CD4-positive, alpha-beta T cell treated with Interleukin-2 at 100 ng/mL for 4 hours (primary cell): ENCODE measurements around the gene XRCC2.

Experiments
- DNase-seq: peaks from one replicate; pipeline ENCODE4 v3.0.0-alpha.2; 2020; ENCODE audit warnings: low spot score

XRCC2 gene

GRCh38 chr7:152615031-152615741 is 60.8 kb downstream of the XRCC2 start:
- no peak for DNase-seq

GRCh38 chr7:152608656-152609055 is 67.3 kb downstream of the XRCC2 start:
- no peak for DNase-seq

- no peak for DNase-seq
Measured at GRCh38 chr7:152608208-152608607, 67.7 kb downstream of the XRCC2 start.

GRCh38 chr7:152607007-152607406 is 68.9 kb downstream of the XRCC2 start:
- DNase-seq, result no peak

GRCh38 chr7:152602962-152603361 is 73.0 kb downstream of the XRCC2 start:
- no peak for DNase-seq

- DNase-seq, result no peak
Measured at GRCh38 chr7:152601305-152601798, 74.6 kb downstream of the XRCC2 start.

GRCh38 chr7:152600266-152600665 is 75.7 kb downstream of the XRCC2 start:
- DNase-seq, result no peak

- no peak for DNase-seq
Measured at GRCh38 chr7:152597507-152597906, 78.4 kb downstream of the XRCC2 start.

GRCh38 chr7:152596824-152597223 is 79.1 kb downstream of the XRCC2 start:
- no peak for DNase-seq
